ENCODE measurements around the gene RIOK2. TPM values are rescaled to one million over a fixed set of nuclear protein-coding genes. Genes with fewer than 3 reads are reported as not detected.
A peak's percentile ranks its signal among the peaks of the same experiment; 100 is the strongest.
"Not testable (repeated sequence)": the region's sequence is repeated elsewhere in the genome, so short reads cannot be mapped to it uniquely, and the experiment has no call there.

Gene RIOK2
- total RNA-seq, 1 donor from 2014 or later = 18.3 TPM

- DNase-seq (ENCODE audit: missing footprints) (no peak), ATAC-seq (no peak)
- intact Hi-C loops (cut with DNase I) = loop anchor here (5.0 kb wide), 1 partner anchor 1590 kb away; the partner anchor contains the start of gene RGMB
Observed at GRCh38 chr5:97181856-97182545, 1.0 kb downstream of the RIOK2 start.

DNA sequence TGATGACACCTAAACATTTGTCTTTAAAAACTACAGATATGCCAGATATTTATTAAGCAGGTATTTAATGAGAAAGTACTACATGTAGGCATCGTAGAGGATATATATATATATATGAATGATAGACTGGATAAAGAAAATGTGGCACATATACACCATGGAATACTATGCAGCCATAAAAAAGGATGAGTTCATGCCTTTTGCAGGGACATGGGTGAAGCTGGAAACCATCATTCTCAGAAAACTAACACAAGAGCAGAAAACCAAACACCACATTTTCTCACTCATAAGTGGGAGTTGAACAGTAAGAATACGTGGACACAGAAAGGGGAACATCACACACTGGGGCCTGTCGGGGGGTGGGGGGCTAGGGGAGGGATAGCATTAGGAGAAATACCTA lies 3.6 kb downstream of the RIOK2 start:
- intact Hi-C loops (cut with DNase I); ATAC-seq; DNase-seq (ENCODE audit: missing footprints): not testable (repeated sequence)

DNA sequence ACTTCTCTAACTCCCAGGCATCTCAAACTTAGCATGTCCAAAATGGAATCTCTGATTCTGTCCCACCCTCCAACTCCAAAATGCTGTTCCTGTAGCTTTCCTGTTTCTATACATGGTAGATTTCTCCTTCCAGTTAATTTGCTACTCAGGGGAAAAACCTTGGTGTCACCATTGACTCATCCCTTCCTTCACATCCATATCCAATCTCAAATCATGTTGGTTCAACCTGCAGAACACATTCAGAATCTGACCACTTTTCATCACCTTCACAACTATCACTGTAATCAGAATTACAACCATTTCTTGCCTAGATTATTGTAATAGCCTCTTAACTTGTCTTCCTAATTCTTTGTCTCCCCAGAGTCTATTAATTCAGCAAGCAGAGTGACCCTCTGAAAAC lies 10.8 kb downstream of the RIOK2 start:
- DNase-seq (ENCODE audit: missing footprints) (no peak), ATAC-seq (no peak)
- intact Hi-C loops (cut with DNase I) = no loop called here

GRCh38 chr5:97171703-97172102 lies 11.3 kb downstream of the RIOK2 start:
- DNase-seq (ENCODE audit: missing footprints) = no peak
- intact Hi-C loops (cut with DNase I) = no loop called here
- ATAC-seq = no peak

- DNase-seq (ENCODE audit: missing footprints) (no peak), ATAC-seq (no peak)
- intact Hi-C loops (cut with DNase I) = loop anchor here (10.0 kb wide), 1 partner anchor 173 kb away; no protein-coding TSS in a partner anchor
Observed at GRCh38 chr5:97167435-97167834, 15.6 kb downstream of the RIOK2 start.

DNA sequence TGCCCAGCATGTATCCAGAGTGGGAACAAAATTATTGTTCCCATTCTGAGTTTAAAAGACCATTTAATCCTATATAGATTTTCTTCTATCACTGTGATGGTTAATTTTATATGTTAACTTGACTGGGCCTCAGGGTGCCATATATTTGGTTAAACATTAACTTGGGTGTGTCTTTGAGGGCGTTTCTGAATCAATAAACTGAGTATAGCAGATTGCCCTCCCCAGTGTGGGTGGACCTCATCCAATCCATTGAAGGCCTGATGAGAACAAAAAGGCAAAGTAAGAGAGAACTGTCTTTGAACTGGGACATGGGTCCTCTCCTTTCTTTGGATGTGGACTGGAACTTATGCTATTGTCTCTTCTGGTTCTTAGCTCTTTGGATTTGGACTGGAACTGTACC lies 17.3 kb downstream of the RIOK2 start:
- DNase-seq (ENCODE audit: missing footprints) (no peak), ATAC-seq (no peak)
- intact Hi-C loops (cut with DNase I) = loop anchor here (10.0 kb wide), 1 partner anchor 171 kb away; no protein-coding TSS in a partner anchor

GRCh38 chr5:97164846-97165245 lies 18.2 kb downstream of the RIOK2 start:
- DNase-seq (ENCODE audit: missing footprints) = no peak
- no peak for ATAC-seq
- intact Hi-C loops (cut with DNase I) = loop anchor here (5.0 to 10.0 kb wide), 4 partner anchors 118 to 553 kb away; no protein-coding TSS in a partner anchor

GRCh38 chr5:97163790-97164285 lies 19.2 kb downstream of the RIOK2 start:
- no peak for ATAC-seq
- intact Hi-C loops (cut with DNase I) = loop anchor here (2.0 to 10.0 kb wide), 5 partner anchors 117 to 552 kb away; no protein-coding TSS in a partner anchor
- no peak for DNase-seq (ENCODE audit: missing footprints)

GRCh38 chr5:97163360-97163764 lies 19.7 kb downstream of the RIOK2 start:
- ATAC-seq (no peak), DNase-seq (ENCODE audit: missing footprints) (no peak)
- intact Hi-C loops (cut with DNase I) = loop anchor here (2.0 to 10.0 kb wide), 5 partner anchors 116 to 551 kb away; no protein-coding TSS in a partner anchor

GRCh38 chr5:97162045-97162444 lies 21.0 kb downstream of the RIOK2 start:
- peak; percentile 56 for ATAC-seq
- no peak for DNase-seq (ENCODE audit: missing footprints)
- intact Hi-C loops (cut with DNase I) = loop anchor here (2.0 to 10.0 kb wide), 5 partner anchors 115 to 550 kb away; no protein-coding TSS in a partner anchor

GRCh38 chr5:97157689-97158088 lies 25.4 kb downstream of the RIOK2 start:
- no peak for DNase-seq (ENCODE audit: missing footprints)
- intact Hi-C loops (cut with DNase I) = no loop called here
- ATAC-seq = no peak

DNA sequence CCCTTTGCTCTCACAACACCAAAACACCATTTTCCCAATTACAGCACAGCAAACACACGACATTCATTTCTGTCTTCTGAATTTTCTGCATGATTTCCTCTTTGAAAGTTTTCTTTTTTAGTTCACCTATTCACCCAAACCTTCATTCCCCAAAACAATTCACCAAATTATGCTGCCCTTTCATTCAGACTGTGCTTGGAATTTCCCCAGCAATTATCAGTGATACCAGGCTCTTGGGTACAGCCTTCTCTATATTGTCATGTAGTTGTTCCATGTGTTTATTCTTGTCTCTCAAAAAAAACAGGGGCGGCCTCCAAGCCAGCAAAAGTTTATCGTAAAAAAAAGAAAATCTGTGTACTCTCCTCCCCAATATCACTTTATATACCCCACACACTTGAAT lies 31.7 kb downstream of the RIOK2 start:
- ATAC-seq = no peak
- intact Hi-C loops (cut with DNase I) = no loop called here
- no peak for DNase-seq (ENCODE audit: missing footprints)

- no peak for ATAC-seq
- intact Hi-C loops (cut with DNase I) = no loop called here
Observed at GRCh38 chr5:97150401-97150800, 32.6 kb downstream of the RIOK2 start.

GRCh38 chr5:97149709-97150108 lies 33.3 kb downstream of the RIOK2 start:
- no peak for ATAC-seq
- DNase-seq (ENCODE audit: missing footprints) = no peak
- intact Hi-C loops (cut with DNase I) = no loop called here

More at GRCh38 chr5:97150401-97150800, 32.6 kb downstream of the RIOK2 start:
- no peak for DNase-seq (ENCODE audit: missing footprints)

- intact Hi-C loops (cut with DNase I) = no loop called here
- no peak for ATAC-seq
- no peak for DNase-seq (ENCODE audit: missing footprints)
Observed at GRCh38 chr5:97148288-97148687, 34.8 kb downstream of the RIOK2 start.

- intact Hi-C loops (cut with DNase I) = loop anchor here (5.0 kb wide), 2 partner anchors 101 to 276 kb away; no protein-coding TSS in a partner anchor
- ATAC-seq (no peak), DNase-seq (ENCODE audit: missing footprints) (no peak)
Observed at GRCh38 chr5:97143704-97144103, 39.3 kb downstream of the RIOK2 start.

DNA sequence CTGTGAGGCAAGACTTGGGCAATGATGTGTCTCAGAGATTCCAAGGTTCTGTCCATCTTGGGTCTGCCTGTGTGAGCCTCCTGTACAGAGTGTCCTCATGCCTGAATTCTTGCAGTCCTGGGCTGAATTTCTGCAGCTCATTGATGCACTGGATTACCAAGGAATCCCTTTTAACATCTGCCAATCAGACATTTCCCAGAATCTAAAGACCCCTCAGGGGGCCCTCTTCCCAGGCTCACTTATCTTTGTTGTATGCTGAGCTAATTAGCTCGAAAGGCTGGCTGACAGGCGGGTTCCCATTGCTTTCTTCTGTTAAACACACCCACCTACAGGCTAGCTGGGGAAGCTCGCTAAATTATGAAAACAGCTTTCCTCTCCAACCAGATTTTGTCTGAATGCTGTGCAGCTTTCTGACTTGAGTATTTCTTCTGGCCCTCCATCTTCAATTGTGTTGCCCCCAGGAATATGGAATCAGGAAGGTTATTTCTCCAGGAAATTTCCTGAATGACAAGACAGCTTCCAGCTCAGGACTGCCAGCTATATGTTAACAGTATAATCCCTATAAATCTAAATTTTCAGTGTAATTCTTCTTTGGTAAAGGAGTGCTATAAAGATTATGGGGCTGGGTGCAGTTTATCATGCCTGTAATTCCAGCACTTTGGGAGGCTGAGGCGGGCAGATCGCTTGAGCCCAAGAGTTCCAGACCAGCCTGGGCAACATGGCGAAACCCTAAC lies 40.4 kb downstream of the RIOK2 start, which contains the start of gene LIX1:
LIX1 (minus strand) TSS at position 91 of the 734 bp plus-strand sequence; CDS start at position 56, 35 bp downstream.
- no peak for DNase-seq (ENCODE audit: missing footprints)
- intact Hi-C loops (cut with DNase I) = loop anchor here (5.0 kb wide), 2 partner anchors 100 to 275 kb away; no protein-coding TSS in a partner anchor
- ATAC-seq = peak; percentile 69

GRCh38 chr5:97141539-97141938 lies 41.5 kb downstream of the RIOK2 start:
- intact Hi-C loops (cut with DNase I) = loop anchor here (5.0 kb wide), 2 partner anchors 99 to 274 kb away; no protein-coding TSS in a partner anchor
- ATAC-seq = no peak
- no peak for DNase-seq (ENCODE audit: missing footprints)

GRCh38 chr5:97141031-97141430 lies 42.0 kb downstream of the RIOK2 start:
- ATAC-seq (no peak), DNase-seq (ENCODE audit: missing footprints) (no peak)
- intact Hi-C loops (cut with DNase I) = loop anchor here (5.0 kb wide), 2 partner anchors 99 to 274 kb away; no protein-coding TSS in a partner anchor
